ENCODE measurements around the gene AGTPBP1. TPM values are rescaled to one million over a fixed set of nuclear protein-coding genes. Genes with fewer than 3 reads are reported as not detected.

The AGTPBP1 gene
- total and polyA plus RNA-seq, 2 donors from 2014 or later = 4.1 to 25.8 TPM

GRCh38 chr9:85740787-85741094 lies 1.0 kb downstream of the AGTPBP1 start:
- Histone ChIP-seq H3K4me1 (ENCODE audit: control insufficient read depth in 2 of 3, insufficient read depth in 2 of 3, low read depth in 1 of 3, low read length in 3 of 3) (peaks cover 0 to 8% (median 0%) of the 10 kb centered on the region in 3 donors), H3K36me3 (ENCODE audit: control insufficient read depth in 2 of 3, insufficient read depth in 3 of 3, low read length in 3 of 3) (no peaks in the 10 kb centered on the region)

GRCh38 chr9:85738509-85738908 lies 3.2 kb downstream of the AGTPBP1 start:
- no peak for TF ChIP-seq CTCF (IDR thresholded peaks at IDR 0.05; ENCODE audit: borderline replicate concordance, extremely low read depth, insufficient read depth)
- Histone ChIP-seq H3K36me3 (ENCODE audit: control insufficient read depth in 2 of 3, insufficient read depth in 3 of 3, low read length in 3 of 3) (no peaks in the 10 kb centered on the region), H3K27ac (ENCODE audit: low read depth in 2 of 2, low read length in 2 of 2) (no peak overlapping the region), H3K4me1 (ENCODE audit: control insufficient read depth in 2 of 3, insufficient read depth in 2 of 3, low read depth in 1 of 3, low read length in 3 of 3) (peaks cover 0 to 8% (median 0%) of the 10 kb centered on the region in 3 donors), H3K27me3 (ENCODE audit: control insufficient read depth, insufficient read depth, low read length) (no peaks in the 10 kb centered on the region), H3K4me3 (ENCODE audit: low read length in 3 of 3) (no peak overlapping the region), H3K9ac (ENCODE audit: low read length in 3 of 3) (no peak overlapping the region), H3K9me3 (ENCODE audit: control insufficient read depth in 2 of 3, insufficient read depth in 1 of 3, low read length in 3 of 3) (no peaks in the 10 kb centered on the region)
- DNase-seq (no peak), FAIRE-seq (no peak)
- intact Hi-C loops (cut with DNase I) = no loop called here

More at GRCh38 chr9:85740787-85741094, 1.0 kb downstream of the AGTPBP1 start:
- H3K9ac ChIP-seq (ENCODE audit: low read length in 3 of 3) = peak overlapping the region; percentile 64 to 92 (median 70)
- H3K9me3 ChIP-seq (ENCODE audit: control insufficient read depth in 2 of 3, insufficient read depth in 1 of 3, low read length in 3 of 3) = no peaks in the 10 kb centered on the region
- DNase-seq (no peak), FAIRE-seq (no peak)
- peak overlapping the region; percentile 76 to 82 for H3K27ac ChIP-seq (ENCODE audit: low read depth in 2 of 2, low read length in 2 of 2)
- H3K4me3 ChIP-seq (ENCODE audit: low read length in 3 of 3) = peak overlapping the region; percentile 88 to 93 (median 91)
- intact Hi-C loops (cut with DNase I) = no loop called here
- TF ChIP-seq CTCF (IDR thresholded peaks at IDR 0.05; ENCODE audit: borderline replicate concordance, extremely low read depth, insufficient read depth) = no peak
- no peaks in the 10 kb centered on the region for H3K27me3 ChIP-seq (ENCODE audit: control insufficient read depth, insufficient read depth, low read length)

- DNase-seq (no peak), FAIRE-seq (no peak)
- no peaks in the 10 kb centered on the region for H3K36me3 ChIP-seq (ENCODE audit: control insufficient read depth in 2 of 3, insufficient read depth in 3 of 3, low read length in 3 of 3)
- intact Hi-C loops (cut with DNase I) = no loop called here
- TF ChIP-seq CTCF (IDR thresholded peaks at IDR 0.05; ENCODE audit: borderline replicate concordance, extremely low read depth, insufficient read depth) = no peak
- no peak overlapping the region for H3K27ac ChIP-seq (ENCODE audit: low read depth in 2 of 2, low read length in 2 of 2)
- no peak overlapping the region for H3K9ac ChIP-seq (ENCODE audit: low read length in 3 of 3)
- H3K4me1 ChIP-seq (ENCODE audit: control insufficient read depth in 2 of 3, insufficient read depth in 2 of 3, low read depth in 1 of 3, low read length in 3 of 3) = peaks cover 0 to 8% (median 0%) of the 10 kb centered on the region in 3 donors
- no peak overlapping the region for H3K4me3 ChIP-seq (ENCODE audit: low read length in 3 of 3)
- no peaks in the 10 kb centered on the region for H3K9me3 ChIP-seq (ENCODE audit: control insufficient read depth in 2 of 3, insufficient read depth in 1 of 3, low read length in 3 of 3)
- no peaks in the 10 kb centered on the region for H3K27me3 ChIP-seq (ENCODE audit: control insufficient read depth, insufficient read depth, low read length)
Observed at GRCh38 chr9:85737671-85738070, 4.1 kb downstream of the AGTPBP1 start.
